ENCODE results near the gene CSRNP3.

CSRNP3 gene

GRCh38 chr2:165693838-165694237 is 224.3 kb downstream of the CSRNP3 start:
- DNase-seq = no peak

- no peak for DNase-seq
These were observed 228.4 kb downstream of the CSRNP3 start for GRCh38 chr2:165697748-165698443.

- no peak for DNase-seq
These were observed 229.0 kb downstream of the CSRNP3 start for GRCh38 chr2:165698444-165698884.

GRCh38 chr2:165699946-165700345 is 230.4 kb downstream of the CSRNP3 start:
- no peak for DNase-seq

- DNase-seq = no peak
These were observed 231.0 kb downstream of the CSRNP3 start for GRCh38 chr2:165700531-165700930.

- no peak for DNase-seq
These were observed 231.6 kb downstream of the CSRNP3 start for GRCh38 chr2:165701147-165701546.

- DNase-seq = no peak
These were observed 237.5 kb downstream of the CSRNP3 start for GRCh38 chr2:165706960-165707487.

- no peak for DNase-seq
These were observed 246.6 kb downstream of the CSRNP3 start for GRCh38 chr2:165716091-165716490.

GRCh38 chr2:165718610-165719210 is 249.2 kb downstream of the CSRNP3 start:
- DNase-seq = no peak

- no peak for DNase-seq
These were observed 251.0 kb downstream of the CSRNP3 start for GRCh38 chr2:165720511-165720910.

GRCh38 chr2:165725421-165725820 is 255.9 kb downstream of the CSRNP3 start:
- DNase-seq = no peak

All from activated effector memory CD4-positive, alpha-beta T cell treated with anti-CD3 and anti-CD28 coated beads, Interleukin-2, amount 50 U/mL, for 16 hours (primary cell).